HG03045 (cell line): ENCODE results near the gene SPO11.
A peak's percentile ranks its signal among the peaks of the same experiment; 100 is the strongest.

ENCODE experiments used
- ATAC-seq: cut with Tn5 transposase; IDR thresholded peaks from one replicate; pipeline ENCODE4 v1.9.1; 2021; ENCODE audit warnings: mild to moderate bottlenecking, moderate library complexity; ENCODE audit not compliant: unreplicated experiment

The SPO11 gene

GRCh38 chr20:57388953-57389694, 59.5 kb downstream of the SPO11 start:
- ATAC-seq: no peak

GRCh38 chr20:57389695-57390603, 60.3 kb downstream of the SPO11 start:
- no peak for ATAC-seq

GRCh38 chr20:57390604-57391438, 61.2 kb downstream of the SPO11 start, which contains the start of gene RBM38:
TSS of gene RBM38 (plus strand) at chr20:57391396. CDS start at chr20:57391582, 186 bp downstream.
- peak; percentile 50 for ATAC-seq

- ATAC-seq: peak; percentile 16
Measured at GRCh38 chr20:57391439-57392301, 62.1 kb downstream of the SPO11 start.

GRCh38 chr20:57392512-57393271, 63.1 kb downstream of the SPO11 start:
- ATAC-seq: no peak
